SK-N-SH (cell line): Measurements from ENCODE around the gene CAPN11. TPM values are rescaled to one million over a fixed set of nuclear protein-coding genes. Genes with fewer than 3 reads are reported as not detected.

ENCODE experiments used
- CTCF ChIA-PET: fragments of 300-600, 350-600 bp; formaldehyde crosslinking; extraction: SDS; loops from one replicate; lab custom pipeline; 2021; lab: Yijun Ruan, JAX
- POLR2A ChIA-PET: fragments of 350-600 bp; sonication (Branson Sonifier 250); formaldehyde crosslinking; extraction: SDS; loops from one replicate; lab custom pipeline; 2020; ENCODE audit warnings: antibody characterized with exemption, inconsistent platforms; lab: Yijun Ruan, JAX
- DNase-seq: peaks from one replicate; pipeline ENCODE4 v3.0.0; 2012
- H2AFZ ChIP-seq: fragments of 200-600 bp; sonication (generic); 2 replicates; pipeline ENCODE4 v1.8.1; 2016; ENCODE audit warnings: antibody characterized with exemption, mild to moderate bottlenecking, low read depth
- H3F3A ChIP-seq: fragments of 200-600 bp; sonication (generic); replicated peaks from 2 replicates; pipeline ENCODE3; 2016; ENCODE audit warnings: antibody characterized with exemption, mild to moderate bottlenecking; ENCODE audit not compliant: insufficient read depth
- H3K27ac ChIP-seq, 2 experiments: fragments of 200-500 bp in 1 of 2; fragments of 200-600 bp in 1 of 2; sonication (Bioruptor generic) in 1 of 2; sonication (generic), shearing (Covaris generic) in 1 of 2; 2 replicates each; pipeline versions ENCODE4 v1.5.1 to v1.6.1; 2014 to 2016; ENCODE audit warnings: low read depth in 2 of 2, inconsistent platforms in 1 of 2, low read length in 1 of 2, mild to moderate bottlenecking in 1 of 2, mixed read lengths in 1 of 2
- H3K27me3 ChIP-seq: fragments of 200-600 bp; sonication (generic), shearing (Covaris generic); 2 replicates; pipeline ENCODE4 v1.6.1; 2016; ENCODE audit warnings: mixed run types; ENCODE audit not compliant: insufficient read depth
- H3K36me3 ChIP-seq, 2 experiments: fragments of 200-500 bp in 1 of 2; fragments of 200-600 bp in 1 of 2; sonication (Bioruptor generic) in 1 of 2; sonication (generic) in 1 of 2; replicated peaks in 1 of 2; 2 replicates each; pipeline versions ENCODE3 to v1.5.1; 2014 to 2016; ENCODE audit warnings: low read length in 1 of 2, mild to moderate bottlenecking in 1 of 2; ENCODE audit not compliant: insufficient read depth in 2 of 2, control insufficient read depth in 1 of 2
- H3K4me1 ChIP-seq, 2 experiments: fragments of 200-500 bp in 1 of 2; fragments of 200-600 bp in 1 of 2; sonication (Bioruptor generic) in 1 of 2; sonication (generic), shearing (Covaris generic) in 1 of 2; 2 replicates each; pipeline versions ENCODE4 v1.5.1 to v1.6.1; 2014 to 2016; ENCODE audit warnings: low read depth in 1 of 2, low read length in 1 of 2, mixed run types in 1 of 2; ENCODE audit not compliant: insufficient read depth in 2 of 2, control insufficient read depth in 1 of 2
- H3K4me2 ChIP-seq: fragments of 200-600 bp; sonication (generic), shearing (Covaris generic); 2 replicates; pipeline ENCODE4 v1.6.1; 2017; ENCODE audit warnings: mixed run types
- H3K4me3 ChIP-seq, 2 experiments: fragments of 200-500 bp in 1 of 2; fragments of 200-600 bp in 1 of 2; sonication (Bioruptor generic) in 1 of 2; sonication (generic), shearing (Covaris generic) in 1 of 2; 2 replicates each; pipeline versions ENCODE4 v1.5.1 to v1.8.1; 2014 to 2016; ENCODE audit warnings: low read depth in 2 of 2, inconsistent platforms in 1 of 2, low read length in 1 of 2, mild to moderate bottlenecking in 1 of 2, mixed read lengths in 1 of 2, moderate library complexity in 1 of 2
- H3K79me2 ChIP-seq: fragments of 200-600 bp; sonication (generic); 2 replicates; pipeline ENCODE4 v1.8.1; 2017; ENCODE audit warnings: mild to moderate bottlenecking; ENCODE audit not compliant: insufficient read depth
- H3K9ac ChIP-seq: fragments of 200-600 bp; sonication (generic); 2 replicates; pipeline ENCODE4 v1.6.1; 2017; ENCODE audit warnings: mixed run types
- H3K9me2 ChIP-seq: fragments of 200-600 bp; sonication (generic); 2 replicates; pipeline ENCODE4 v1.6.1; 2017; ENCODE audit warnings: mixed run types
- H3K9me3 ChIP-seq: fragments of 200-600 bp; sonication (generic); 2 replicates; pipeline ENCODE4 v1.6.1; 2017; ENCODE audit warnings: mixed run types, mild to moderate bottlenecking, moderate library complexity
- H4K20me1 ChIP-seq: fragments of 200-600 bp; sonication (generic); 2 replicates; pipeline ENCODE4 v1.6.1; 2017; ENCODE audit warnings: mild to moderate bottlenecking, mixed run types; ENCODE audit not compliant: insufficient read depth
- EZH2phosphoT487 ChIP-seq: fragments of 200-600 bp; sonication (generic); IDR thresholded peaks from 2 replicates; pipeline ENCODE4 v1.6.1; 2017; ENCODE audit warnings: low read depth, mixed run types, mild to moderate bottlenecking, antibody characterized with exemption, moderate library complexity, borderline replicate concordance
- FOXM1 ChIP-seq: IDR thresholded peaks from 2 replicates; pipeline ENCODE4 v1.4.0; 2012; ENCODE audit warnings: low read depth, mild to moderate bottlenecking
- GABPA ChIP-seq: IDR thresholded peaks from 2 replicates; pipeline ENCODE4 v1.4.0; 2012; ENCODE audit warnings: low read depth, mild to moderate bottlenecking
- GATA2 ChIP-seq: sonication (generic); formaldehyde crosslinking; IDR thresholded peaks from 2 replicates; pipeline ENCODE4 v1.5.0; 2020; ENCODE audit warnings: mild to moderate bottlenecking, missing genetic modification reagents
- MAX ChIP-seq: IDR thresholded peaks from 2 replicates; pipeline ENCODE4 v1.4.0; 2012; ENCODE audit warnings: low read depth
- MXI1 ChIP-seq: IDR thresholded peaks from 2 replicates; pipeline ENCODE4 v1.6.1; 2012; ENCODE audit warnings: mild to moderate bottlenecking, low read depth, low read length, improper control_type of control experiment
- POLR2AphosphoS5 ChIP-seq: IDR thresholded peaks from 2 replicates; pipeline ENCODE4 v1.6.1; 2012; ENCODE audit warnings: low read depth, low read length
- RAD21 ChIP-seq: IDR thresholded peaks from 2 replicates; pipeline ENCODE4 v1.6.1; 2012; ENCODE audit warnings: mild to moderate bottlenecking, low read length
- RCOR1 ChIP-seq: fragments of 150-350 bp; IDR thresholded peaks from 2 replicates; pipeline ENCODE4 v1.6.1; 2017; ENCODE audit warnings: antibody characterized with exemption, low read length
- REST ChIP-seq: IDR thresholded peaks from 2 replicates; pipeline ENCODE4 v1.6.1; 2012; ENCODE audit warnings: mild to moderate bottlenecking, low read depth, low read length, moderate library complexity
- RFX5 ChIP-seq: IDR thresholded peaks from 2 replicates; pipeline ENCODE4 v1.6.1; 2012; ENCODE audit warnings: mild to moderate bottlenecking, improper control_type of control experiment, low read length
- RXRA ChIP-seq: IDR thresholded peaks from 2 replicates; pipeline ENCODE4 v1.4.0; 2012; ENCODE audit warnings: low read depth, mild to moderate bottlenecking, borderline replicate concordance
- TCF12 ChIP-seq: IDR thresholded peaks from 2 replicates; pipeline ENCODE4 v1.4.0; 2012
- TEAD4 ChIP-seq: IDR thresholded peaks from 2 replicates; pipeline ENCODE4 v1.4.0; 2012; ENCODE audit warnings: mild to moderate bottlenecking, borderline replicate concordance; ENCODE audit not compliant: insufficient read depth
- USF2 ChIP-seq: fragments of 150-350 bp; IDR thresholded peaks from 2 replicates; pipeline ENCODE4 v1.6.1; 2017; ENCODE audit warnings: antibody characterized with exemption, low read length, low read depth, borderline replicate concordance
- ZBTB33 ChIP-seq: IDR thresholded peaks from 2 replicates; pipeline ENCODE4 v1.4.0; 2012; ENCODE audit warnings: low read depth, borderline replicate concordance
- WGBS: methylation state at CpG from one replicate; pipeline ENCODE4 v1.1.6; 2017; ENCODE audit warnings: low lambda C conversion rate; 5-methylcytosine and 5-hydroxymethylcytosine counted together
- polyA plus RNA-seq, 3 experiments: library from polyadenylated mRNA; depleted of rRNA; stranded (reverse); fragments of >200 nt; gene quantifications; 2 replicates each; pipeline ENCODE4 v1.2.3, GENCODE V29; 2012

The CAPN11 gene
- polyA plus RNA-seq, 1 of the 3 experiments (the other 2 are of a cell fraction): not detected

GRCh38 chr6:44202972-44203750, 44.5 kb downstream of the CAPN11 start:
- 92% methylated on average over 11 of the region's 11 CpGs for WGBS
- no peaks in the 10 kb centered on the region for H3K27me3 ChIP-seq
- POLR2A ChIA-PET: no interaction called here

GRCh38 chr6:44203955-44204354, 45.3 kb downstream of the CAPN11 start:
- TF ChIP-seq MXI1 (no peak), ZBTB33 (no peak), RAD21 (no peak), FOXM1 (no peak), USF2 (no peak), RXRA (no peak), GATA2 (CRISPR knock-in tag) (no peak), RFX5 (no peak), EZH2phosphoT487 (no peak), GABPA (no peak), TCF12 (no peak), REST (no peak), TEAD4 (no peak), POLR2AphosphoS5 (no peak), RCOR1 (no peak)
- Histone ChIP-seq H3K79me2 (no peaks in the 10 kb centered on the region), H2AFZ (no peak overlapping the region), H3F3A (no peaks in the 10 kb centered on the region), H3K36me3 (no peaks in the 10 kb centered on the region), H3K4me2 (no peak overlapping the region), H3K27me3 (no peaks in the 10 kb centered on the region), H3K27ac (no peak overlapping the region), H3K9ac (no peak overlapping the region), H3K9me2 (no peaks in the 10 kb centered on the region), H3K9me3 (no peaks in the 10 kb centered on the region), H3K4me3 (no peak overlapping the region), H3K4me1 (peaks cover 0 to 2% of the 10 kb centered on the region in 2 experiments; a peak in 1 of 4 replicates), H4K20me1 (no peaks in the 10 kb centered on the region)
- POLR2A ChIA-PET: no interaction called here
- CTCF ChIA-PET: interaction anchor here (1.2 to 2.3 kb wide), 3 partner anchors 15 to 31 kb away, joined by 3 to 10 read pairs (median 6); no protein-coding TSS in a partner anchor
- DNase-seq: no peak
- WGBS: 81% methylated on average over 6 of the region's 6 CpGs

More at GRCh38 chr6:44202972-44203750, 44.5 kb downstream of the CAPN11 start:
- no peaks in the 10 kb centered on the region for H3K36me3 ChIP-seq
- TF ChIP-seq RFX5 (no peak), RAD21 (no peak), FOXM1 (no peak), MAX (no peak)
- TF ChIP-seq, all 33 proteins: peak for 0
- H3K4me1 ChIP-seq: peaks cover 0 to 2% of the 10 kb centered on the region in 2 experiments; a peak in 1 of 4 replicates
- H2AFZ ChIP-seq: no peak overlapping the region
- no peaks in the 10 kb centered on the region for H3K79me2 ChIP-seq
- H4K20me1 ChIP-seq: no peaks in the 10 kb centered on the region
- H3K4me2 ChIP-seq: no peak overlapping the region
- H3K27ac ChIP-seq: no peak overlapping the region
- no peak overlapping the region for H3K9ac ChIP-seq
- no peak overlapping the region for H3K4me3 ChIP-seq
- DNase-seq: no peak
- H3K9me3 ChIP-seq: no peaks in the 10 kb centered on the region
- no peaks in the 10 kb centered on the region for H3K9me2 ChIP-seq
- CTCF ChIA-PET: interaction anchor here (0.7 to 2.3 kb wide), 7 partner anchors 14 to 102 kb away, joined by 3 to 10 read pairs (median 3); no protein-coding TSS in a partner anchor
- H3F3A ChIP-seq: no peaks in the 10 kb centered on the region
